Mammary epithelial cell (primary cell): ENCODE measurements around the gene ITPKB.

Experiments
- EZH2 ChIP-seq: IDR thresholded peaks from 2 replicates; pipeline ENCODE4 v1.6.1; 2012; ENCODE audit warnings: low read length, inconsistent platforms, borderline replicate concordance
- TF ChIP-seq, protein P1 (sequence below), 2 donors: IDR thresholded peaks in 1 of 2; conservative IDR thresholded peaks in 1 of 2; 2 replicates each; pipeline ENCODE4 v1.5.1; 2011 to 2012; ENCODE audit warnings: inconsistent platforms in 2 of 2, low read length in 2 of 2, mild to moderate bottlenecking in 2 of 2, control low read depth in 1 of 2, low read depth in 1 of 2; ENCODE audit not compliant: insufficient read depth in 1 of 2; ENCODE audit errors: extremely low read depth in 1 of 2

DNA sequence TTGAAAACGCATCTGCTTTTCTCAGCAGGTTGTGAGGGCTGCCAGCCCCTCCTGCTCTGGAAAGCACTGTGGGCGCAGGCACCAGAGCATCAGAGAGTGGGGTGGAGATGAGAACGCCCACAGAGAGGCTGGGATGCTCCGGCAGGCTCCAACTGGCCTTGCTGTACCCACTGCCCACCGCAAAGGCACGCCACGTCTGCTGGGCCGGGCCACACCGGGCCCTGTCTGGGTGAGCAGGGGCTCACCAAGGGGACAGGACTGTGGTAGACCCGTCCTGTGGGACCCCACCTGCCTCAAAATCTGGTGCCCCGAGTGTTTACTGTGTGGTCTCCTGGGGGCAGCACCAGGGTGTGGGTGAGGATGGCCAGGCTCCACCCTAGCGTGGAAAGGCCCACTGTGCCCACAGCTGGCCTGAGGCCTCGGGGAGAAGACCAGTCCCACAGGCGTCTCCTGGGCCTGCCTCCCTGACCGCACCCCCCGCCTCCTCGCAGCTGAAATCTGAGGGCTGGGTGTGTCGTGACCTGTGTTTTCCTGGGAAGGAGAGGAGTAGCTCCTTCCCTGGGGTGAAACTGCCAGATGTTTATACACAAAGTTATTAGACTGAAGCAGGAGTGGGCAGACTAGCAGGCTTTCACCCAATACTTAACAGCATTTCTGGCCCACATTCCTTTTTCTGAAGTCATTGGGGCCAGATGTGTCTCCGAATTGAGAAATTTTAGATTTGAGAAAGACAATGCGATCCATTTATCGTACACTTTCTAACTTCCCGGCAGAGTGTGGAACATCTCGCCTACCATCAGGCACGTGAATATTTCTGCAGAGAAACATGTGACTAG is 136.7 kb downstream of the ITPKB start:
- TF ChIP-seq, protein P1, sequence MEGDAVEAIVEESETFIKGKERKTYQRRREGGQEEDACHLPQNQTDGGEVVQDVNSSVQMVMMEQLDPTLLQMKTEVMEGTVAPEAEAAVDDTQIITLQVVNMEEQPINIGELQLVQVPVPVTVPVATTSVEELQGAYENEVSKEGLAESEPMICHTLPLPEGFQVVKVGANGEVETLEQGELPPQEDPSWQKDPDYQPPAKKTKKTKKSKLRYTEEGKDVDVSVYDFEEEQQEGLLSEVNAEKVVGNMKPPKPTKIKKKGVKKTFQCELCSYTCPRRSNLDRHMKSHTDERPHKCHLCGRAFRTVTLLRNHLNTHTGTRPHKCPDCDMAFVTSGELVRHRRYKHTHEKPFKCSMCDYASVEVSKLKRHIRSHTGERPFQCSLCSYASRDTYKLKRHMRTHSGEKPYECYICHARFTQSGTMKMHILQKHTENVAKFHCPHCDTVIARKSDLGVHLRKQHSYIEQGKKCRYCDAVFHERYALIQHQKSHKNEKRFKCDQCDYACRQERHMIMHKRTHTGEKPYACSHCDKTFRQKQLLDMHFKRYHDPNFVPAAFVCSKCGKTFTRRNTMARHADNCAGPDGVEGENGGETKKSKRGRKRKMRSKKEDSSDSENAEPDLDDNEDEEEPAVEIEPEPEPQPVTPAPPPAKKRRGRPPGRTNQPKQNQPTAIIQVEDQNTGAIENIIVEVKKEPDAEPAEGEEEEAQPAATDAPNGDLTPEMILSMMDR (conservative IDR thresholded peaks at IDR 0.05 in 1 of 2, IDR thresholded peaks at IDR 0.05 in 1 of 2; ENCODE audit: extremely low read depth in 1 of 2, insufficient read depth in 1 of 2, low read depth in 1 of 2, low read length in 2 of 2) = no peak
- TF ChIP-seq EZH2 = no peak
